Osteoblast (primary cell): ENCODE results near the gene R3HDM4. TPM values are rescaled to one million over a fixed set of nuclear protein-coding genes. Genes with fewer than 3 reads are reported as not detected.
"Not testable (repeated sequence)": the region's sequence is repeated elsewhere in the genome, so short reads cannot be mapped to it uniquely, and the experiment has no call there.

Source experiments
- DNase-seq: peaks from one replicate; pipeline ENCODE4 v3.0.0; 2011; ENCODE audit warnings: low spot score, mixed read lengths; ENCODE audit not compliant: insufficient read length; ENCODE audit errors: missing footprints
- H2AFZ ChIP-seq: 2 replicates; pipeline ENCODE4 v1.6.0; 2011; ENCODE audit warnings: mild to moderate bottlenecking, low read length
- H3K27ac ChIP-seq: 2 replicates; pipeline ENCODE4 v1.5.1; 2011; ENCODE audit warnings: mild to moderate bottlenecking, low read depth, low read length, moderate library complexity
- H3K27me3 ChIP-seq: 2 replicates; pipeline ENCODE4 v1.6.0; 2012; ENCODE audit warnings: mild to moderate bottlenecking, control low read depth, inconsistent platforms, low read length, moderate library complexity; ENCODE audit not compliant: insufficient read depth
- H3K36me3 ChIP-seq: 2 replicates; pipeline ENCODE4 v1.5.1; 2011; ENCODE audit warnings: mild to moderate bottlenecking, low read length, control low read depth, moderate library complexity; ENCODE audit not compliant: insufficient read depth
- H3K4me1 ChIP-seq: 2 replicates; pipeline ENCODE4 v1.5.1; 2011; ENCODE audit warnings: mild to moderate bottlenecking, low read length, control low read depth, moderate library complexity; ENCODE audit not compliant: insufficient read depth
- H3K4me2 ChIP-seq: 2 replicates; pipeline ENCODE4 v1.6.0; 2011; ENCODE audit warnings: mild to moderate bottlenecking, low read length; ENCODE audit not compliant: insufficient read depth
- H3K4me3 ChIP-seq: fragments of 200-600 bp; sonication (generic); 3 replicates; pipeline ENCODE4 v1.5.1; 2012; ENCODE audit warnings: mild to moderate bottlenecking, low read length, inconsistent platforms; ENCODE audit not compliant: insufficient read depth
- H3K79me2 ChIP-seq: 2 replicates; pipeline ENCODE4 v1.6.0; 2012; ENCODE audit warnings: mild to moderate bottlenecking, low read length, control low read depth, inconsistent platforms; ENCODE audit not compliant: insufficient read depth
- H3K9me3 ChIP-seq: 2 replicates; pipeline ENCODE4 v1.5.1; 2011; ENCODE audit warnings: low read depth, low read length, control low read depth
- H4K20me1 ChIP-seq: 2 replicates; pipeline ENCODE4 v1.6.0; 2012; ENCODE audit warnings: mild to moderate bottlenecking, low read length, control low read depth; ENCODE audit not compliant: insufficient read depth
- CTCF ChIP-seq: IDR thresholded peaks from 2 replicates; pipeline ENCODE4 v1.5.1; 2011; ENCODE audit warnings: mild to moderate bottlenecking, low read depth, low read length, moderate library complexity; ENCODE audit errors: extremely low read depth
- total RNA-seq: library from RNA; depleted of rRNA; stranded (reverse); fragments of >200 nt; gene quantifications from 2 replicates; pipeline ENCODE4 v1.2.3, GENCODE V29; 2012

The R3HDM4 gene
- total RNA-seq, 1 donor, result 31.1 TPM

- no peak for TF ChIP-seq CTCF
- no peaks in the 10 kb centered on the region for H3K9me3 ChIP-seq
- H3K4me1 ChIP-seq, result peaks cover 8% of the 10 kb centered on the region
- no peaks in the 10 kb centered on the region for H3K36me3 ChIP-seq
- no peak overlapping the region for H3K4me3 ChIP-seq
- H3K4me2 ChIP-seq, result no peak overlapping the region
- H2AFZ ChIP-seq, result no peak overlapping the region
- DNase-seq, result no peak
- peaks cover 19% of the 10 kb centered on the region for H3K79me2 ChIP-seq
- H3K27ac ChIP-seq, result no peak overlapping the region
- no peaks in the 10 kb centered on the region for H3K27me3 ChIP-seq
- H4K20me1 ChIP-seq, result peaks cover 3% of the 10 kb centered on the region
These were observed 46.2 kb upstream of the R3HDM4 start for GRCh38 chr19:958967-959855.

GRCh38 chr19:957578-957977, 44.6 kb upstream of the R3HDM4 start:
- not testable (repeated sequence) for H3K4me3 ChIP-seq, H4K20me1 ChIP-seq, H2AFZ ChIP-seq, H3K27ac ChIP-seq, H3K36me3 ChIP-seq, H3K9me3 ChIP-seq, H3K27me3 ChIP-seq, H3K4me1 ChIP-seq, H3K4me2 ChIP-seq, DNase-seq
- peaks cover 27% of the 10 kb centered on the region for H3K79me2 ChIP-seq

GRCh38 chr19:956766-957440, 43.9 kb upstream of the R3HDM4 start:
- peak; percentile 96 for DNase-seq
- no peak for TF ChIP-seq CTCF
- H3K79me2 ChIP-seq, result peaks cover 29% of the 10 kb centered on the region
- no peak overlapping the region for H3K4me3 ChIP-seq
- no peak overlapping the region for H2AFZ ChIP-seq
- H3K27ac ChIP-seq, result no peak overlapping the region
- peaks cover 10% of the 10 kb centered on the region for H3K4me1 ChIP-seq
- no peaks in the 10 kb centered on the region for H3K27me3 ChIP-seq
- H3K36me3 ChIP-seq, result no peaks in the 10 kb centered on the region
- no peak overlapping the region for H3K4me2 ChIP-seq
- H4K20me1 ChIP-seq, result no peaks in the 10 kb centered on the region
- H3K9me3 ChIP-seq, result no peaks in the 10 kb centered on the region

GRCh38 chr19:955803-956765, 43.1 kb upstream of the R3HDM4 start:
- Histone ChIP-seq H4K20me1 (no peaks in the 10 kb centered on the region), H3K4me1 (peaks cover 14% of the 10 kb centered on the region), H3K4me2 (no peak overlapping the region), H3K4me3 (no peak overlapping the region), H3K36me3 (no peaks in the 10 kb centered on the region), H2AFZ (no peak overlapping the region), H3K79me2 (peaks cover 29% of the 10 kb centered on the region), H3K27me3 (no peaks in the 10 kb centered on the region), H3K9me3 (no peaks in the 10 kb centered on the region), H3K27ac (no peak overlapping the region)
- no peak for TF ChIP-seq CTCF
- no peak for DNase-seq
